ENCODE measurements around the gene ZNF691. TPM values are rescaled to one million over a fixed set of nuclear protein-coding genes. Genes with fewer than 3 reads are reported as not detected.
"Not testable (repeated sequence)": the region's sequence is repeated elsewhere in the genome, so short reads cannot be mapped to it uniquely, and the experiment has no call there.

The ZNF691 gene
- polyA plus RNA-seq, 1 donor, result 9.9 TPM

- no peak for DNase-seq
These were observed 12.4 kb upstream of the ZNF691 start for GRCh38 chr1:42833981-42834380.

DNA sequence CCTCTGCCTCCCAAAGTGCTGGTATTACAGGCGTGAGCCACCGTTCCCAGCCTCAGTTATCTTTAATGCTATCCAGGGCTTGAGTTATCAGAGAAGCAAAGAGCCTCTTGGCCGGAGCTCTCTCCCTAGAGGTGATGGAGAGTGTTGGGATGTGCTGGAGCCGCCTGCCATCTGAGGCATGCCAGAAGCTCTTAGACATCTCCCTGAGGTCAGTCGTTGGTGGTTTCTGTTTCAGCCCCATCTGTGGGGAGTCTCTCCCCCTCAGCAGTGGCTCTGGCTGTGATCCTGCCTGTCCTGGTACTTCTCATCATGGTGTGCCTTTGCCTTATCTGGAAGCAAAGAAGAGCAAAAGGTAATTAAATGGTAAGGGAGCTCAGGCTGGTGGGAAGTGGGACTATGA, 11.6 kb upstream of the ZNF691 start:
- DNase-seq, result no peak

DNA sequence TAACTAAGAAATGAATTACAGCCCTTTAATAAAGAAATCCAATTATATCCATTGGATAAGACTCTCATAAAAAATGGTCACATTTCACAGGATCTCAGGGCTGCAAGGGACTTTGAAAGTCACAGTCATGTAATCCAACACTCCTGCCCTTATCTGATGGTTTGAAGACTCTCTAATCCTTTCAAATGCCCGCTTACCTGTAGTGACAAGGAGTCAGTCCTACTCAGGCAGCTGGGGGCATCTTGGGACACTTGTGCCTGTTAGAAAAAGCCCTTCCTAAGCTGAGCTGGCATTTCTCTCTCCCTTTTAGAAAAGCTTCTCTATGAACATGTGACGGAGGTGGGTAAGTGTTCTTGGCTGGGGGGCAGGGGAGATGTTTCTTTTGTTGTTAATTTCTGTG, 11.0 kb upstream of the ZNF691 start:
- no peak for DNase-seq

DNA sequence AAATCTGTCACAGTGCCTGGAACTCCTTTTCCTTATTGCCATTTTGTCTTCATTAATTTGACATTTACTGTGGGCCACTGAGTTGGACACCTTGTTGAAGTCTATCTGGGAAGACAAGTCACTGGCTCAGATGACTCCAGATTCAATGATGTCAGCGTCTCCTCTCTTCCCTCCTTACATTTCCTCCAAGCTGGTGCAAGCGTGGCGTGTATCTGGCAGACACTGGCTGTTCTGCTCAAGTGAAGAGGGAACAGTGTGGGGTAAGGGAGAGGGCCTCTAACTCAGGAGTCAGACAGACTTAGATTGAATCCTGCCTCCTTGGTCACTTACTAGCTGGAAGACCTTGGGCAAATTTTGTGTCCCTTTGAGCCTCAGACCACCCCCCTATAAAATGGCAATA, 8.7 kb upstream of the ZNF691 start:
- DNase-seq, result no peak

DNA sequence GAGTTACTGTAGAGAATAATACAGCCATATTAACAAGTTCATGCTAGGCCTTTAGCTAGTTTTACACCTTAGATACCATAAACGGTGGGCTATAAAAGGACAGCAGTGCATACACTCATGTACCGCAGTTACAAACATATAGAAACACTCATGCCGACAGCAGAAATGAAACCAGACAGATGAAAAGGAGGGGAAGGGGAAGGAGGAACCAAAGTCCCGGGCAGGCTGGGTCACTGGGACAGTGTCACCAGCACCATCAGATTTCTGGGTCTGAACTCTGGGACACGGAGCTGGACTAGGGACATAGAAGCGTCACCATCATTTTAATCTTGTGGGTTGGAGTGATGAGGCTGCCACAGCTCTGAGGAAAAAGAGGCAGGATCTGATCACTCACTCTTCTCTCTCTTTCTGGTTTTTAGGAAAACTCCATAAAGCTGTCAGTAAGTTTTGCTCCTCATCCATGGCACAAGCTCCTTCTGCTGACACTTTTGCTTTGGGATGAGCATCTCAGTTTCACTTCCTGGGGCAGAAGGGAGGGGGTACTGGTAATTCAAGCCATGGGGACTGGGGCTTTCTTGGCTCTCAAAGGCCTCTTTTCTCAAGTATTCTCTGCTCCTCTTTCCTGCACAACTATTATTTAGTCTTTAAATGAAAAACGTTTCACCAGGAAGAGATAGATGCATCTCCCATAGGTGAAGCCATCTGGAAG, 7.8 kb upstream of the ZNF691 start:
- no peak for DNase-seq

DNA sequence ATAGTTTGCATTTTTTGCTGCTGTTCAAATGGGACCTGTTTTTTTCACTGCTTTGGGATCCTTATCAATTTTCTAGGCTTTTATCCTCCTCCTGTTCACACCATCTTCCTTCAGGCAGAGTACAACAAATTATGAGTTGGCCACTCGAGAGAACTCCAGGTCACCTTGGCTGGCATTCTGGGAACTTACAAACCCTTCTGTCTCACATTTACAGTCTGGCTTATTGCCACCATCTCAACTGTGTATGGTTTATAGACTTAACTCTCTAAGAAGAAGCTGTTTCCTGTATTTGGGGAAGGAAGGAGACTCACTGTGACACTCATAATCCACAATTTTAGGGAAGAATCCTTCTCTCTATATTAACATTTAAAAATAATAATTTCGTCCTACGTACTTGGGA, 5.4 kb upstream of the ZNF691 start:
- no peak for DNase-seq

DNA sequence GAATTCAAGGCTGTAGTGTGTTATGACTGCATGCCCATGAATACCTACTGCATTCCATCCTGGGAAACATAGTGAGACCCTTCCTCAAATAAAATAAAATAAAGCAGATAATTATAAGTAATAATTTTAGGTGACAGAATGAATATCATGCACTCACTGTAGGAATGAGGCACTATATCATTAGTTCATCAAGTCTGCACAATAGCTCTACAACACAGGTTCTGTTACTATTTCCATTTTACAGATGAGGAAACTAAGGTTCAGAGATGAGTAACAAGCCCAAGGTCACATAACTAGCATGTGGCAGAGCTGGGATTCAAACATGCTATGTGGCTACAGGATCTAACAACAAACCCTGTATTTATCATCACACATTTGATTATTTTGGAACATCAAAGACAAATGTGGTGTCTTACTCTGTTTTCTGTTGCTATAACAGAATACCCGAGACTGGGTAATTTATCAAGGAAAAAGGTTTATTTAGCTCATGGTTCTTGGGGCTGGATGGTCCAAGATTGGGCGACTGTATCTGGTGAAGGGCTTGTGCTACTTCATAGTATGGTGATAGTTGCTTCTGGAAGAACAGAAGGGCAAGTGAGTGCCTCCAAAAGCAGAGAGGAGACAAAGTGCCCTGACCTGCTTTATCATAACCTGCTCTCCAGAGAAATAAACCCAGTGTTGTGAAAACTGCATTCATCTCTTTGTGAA, 4.8 kb upstream of the ZNF691 start:
- DNase-seq, result no peak

- DNase-seq, result no peak
These were observed 1.7 kb upstream of the ZNF691 start for GRCh38 chr1:42844592-42845140.

DNA sequence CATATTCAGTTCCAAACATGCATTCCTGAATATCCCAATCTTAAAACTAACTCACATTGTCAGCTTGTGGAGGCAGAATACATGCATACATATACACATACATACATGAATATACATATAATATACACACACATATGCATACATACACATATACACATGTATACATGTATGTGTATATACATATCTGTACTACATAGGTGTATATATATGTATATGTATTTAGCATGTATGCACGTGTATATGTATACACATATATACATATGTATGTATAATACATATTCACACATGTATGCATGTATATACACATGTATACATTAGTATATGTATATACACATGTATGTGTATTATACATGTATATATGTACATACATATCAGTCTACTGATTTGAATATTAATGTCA, 1.2 kb upstream of the ZNF691 start:
- no peak for DNase-seq

DNA sequence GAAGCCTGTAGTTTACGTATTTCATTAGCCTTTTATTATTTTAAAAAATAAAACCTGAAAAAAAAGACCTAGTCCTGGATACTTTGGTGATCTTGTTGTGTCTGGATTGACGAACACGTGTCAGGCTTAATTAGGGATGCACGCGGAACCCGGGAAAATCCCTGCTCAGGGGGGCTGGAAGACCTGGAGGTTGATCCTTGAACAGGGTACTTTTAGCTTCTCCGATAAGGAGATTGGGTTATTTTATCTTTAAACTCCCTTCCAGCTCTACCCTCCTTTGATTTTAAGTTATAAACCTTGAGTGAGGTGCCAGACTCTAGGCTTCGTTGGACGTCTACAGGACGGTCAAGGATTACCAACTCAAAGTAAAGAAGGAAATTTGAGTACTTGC, 552 bp upstream of the ZNF691 start:
- DNase-seq, result no peak

DNA sequence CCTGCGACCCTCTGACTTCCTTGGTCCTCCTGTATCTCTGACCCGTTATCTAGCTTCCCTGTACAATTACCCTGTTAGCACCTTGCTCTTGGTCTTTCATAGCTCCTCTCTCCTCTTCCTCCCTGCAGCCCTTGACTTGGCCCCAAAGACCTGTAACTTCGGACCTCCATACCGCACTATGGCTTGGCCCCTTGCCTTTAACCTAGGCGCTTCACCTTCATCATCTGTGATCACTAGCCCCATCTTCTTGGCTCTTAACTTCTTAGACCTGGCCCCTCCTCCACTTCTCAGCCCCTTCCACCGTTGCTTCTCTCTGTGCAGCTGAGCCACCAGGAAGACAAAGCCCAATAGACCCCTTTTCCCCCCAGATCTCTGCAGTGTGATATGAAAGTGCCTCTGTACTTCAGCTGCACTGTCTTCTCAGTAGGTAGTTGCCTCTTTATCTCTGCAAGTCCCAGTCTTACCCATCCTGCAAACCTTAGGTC, 740 bp downstream of the ZNF691 start:
- DNase-seq, result no peak

DNA sequence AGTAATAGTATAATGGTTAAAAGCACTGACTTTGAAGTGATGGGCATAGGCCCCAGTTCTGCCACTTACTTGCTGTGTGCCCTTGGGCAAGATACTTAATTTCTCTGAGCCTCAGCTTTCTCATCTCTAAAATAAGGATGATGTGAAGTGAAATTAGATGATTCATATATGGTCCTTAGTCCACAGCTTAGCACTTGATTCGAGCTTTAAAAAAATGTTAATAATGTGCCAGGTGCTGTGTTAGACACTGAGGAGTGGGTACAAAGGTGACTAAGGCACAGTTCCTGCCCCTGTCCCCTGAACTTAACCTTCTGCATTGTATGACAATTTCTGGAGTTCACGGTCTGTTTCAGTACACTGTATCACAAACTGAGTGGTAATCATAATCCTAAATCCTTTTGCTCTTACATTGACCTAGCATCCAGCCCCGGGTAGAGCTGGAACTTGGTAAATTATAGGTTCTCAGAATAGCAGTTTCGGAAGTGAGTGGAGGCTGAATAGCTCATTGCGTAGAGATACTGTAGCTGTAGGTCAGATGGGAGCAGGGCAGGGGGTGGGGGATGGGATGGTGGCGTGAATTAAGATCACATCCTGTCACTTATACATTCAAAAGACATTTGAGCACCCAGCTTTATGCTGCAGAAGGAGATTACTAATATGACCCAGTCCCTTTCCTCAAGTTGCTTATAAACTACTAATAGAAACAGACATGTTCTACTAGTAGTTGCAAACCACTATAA, 1.5 kb downstream of the ZNF691 start:
- no peak for DNase-seq

DNA sequence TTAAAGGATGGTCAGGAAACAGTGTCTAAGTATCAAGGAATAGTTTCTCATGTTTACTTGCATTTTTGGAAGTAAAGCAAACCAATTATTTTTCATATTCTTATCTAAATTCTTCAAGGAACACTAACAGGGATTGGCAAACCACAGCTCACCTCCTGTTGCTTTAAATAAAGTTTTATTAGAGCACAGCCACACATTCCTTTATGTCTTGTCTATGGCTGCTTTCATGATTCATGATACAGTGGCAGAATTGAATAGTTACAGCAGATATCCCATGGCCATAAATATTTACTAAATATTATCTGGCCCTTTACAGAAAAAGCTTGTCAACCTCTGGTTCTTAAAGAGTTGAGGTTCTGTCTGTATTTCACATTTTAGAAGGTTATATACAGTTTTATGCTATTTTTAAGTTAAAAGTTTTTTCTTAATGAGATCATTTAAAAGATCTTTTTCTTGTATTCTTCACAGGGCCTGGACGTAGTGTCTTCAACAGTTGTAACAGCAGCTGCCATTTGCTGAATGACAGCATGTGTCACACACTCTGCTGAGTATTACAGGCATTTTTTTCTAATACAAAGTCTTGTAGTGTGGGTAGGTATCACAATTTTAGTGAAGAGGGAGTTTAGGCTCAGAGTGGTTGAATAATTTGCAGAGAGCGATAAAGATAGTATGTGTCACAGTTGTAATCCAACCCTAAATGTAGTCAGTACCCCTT, 2.6 kb downstream of the ZNF691 start:
- no peak for DNase-seq

DNA sequence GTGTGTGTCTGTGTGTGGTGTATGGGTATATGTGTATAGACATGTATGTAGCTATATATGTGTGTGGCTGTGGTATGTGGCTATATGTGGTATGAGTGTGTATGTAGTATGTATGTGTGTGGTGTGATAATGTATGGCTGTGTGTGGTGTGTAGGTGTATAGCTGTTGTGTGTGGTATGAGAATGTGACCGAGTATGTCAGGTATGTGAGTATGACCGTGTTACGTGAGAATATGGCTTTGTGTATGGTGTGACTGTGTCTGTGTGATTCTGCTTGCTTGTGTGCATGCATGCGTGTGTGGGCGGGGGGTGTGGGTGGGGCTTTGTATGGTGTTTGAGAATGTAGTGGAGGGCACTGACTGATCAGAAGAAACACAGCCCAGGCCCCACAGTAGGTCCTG, 3.5 kb downstream of the ZNF691 start:
- no peak for DNase-seq

DNA sequence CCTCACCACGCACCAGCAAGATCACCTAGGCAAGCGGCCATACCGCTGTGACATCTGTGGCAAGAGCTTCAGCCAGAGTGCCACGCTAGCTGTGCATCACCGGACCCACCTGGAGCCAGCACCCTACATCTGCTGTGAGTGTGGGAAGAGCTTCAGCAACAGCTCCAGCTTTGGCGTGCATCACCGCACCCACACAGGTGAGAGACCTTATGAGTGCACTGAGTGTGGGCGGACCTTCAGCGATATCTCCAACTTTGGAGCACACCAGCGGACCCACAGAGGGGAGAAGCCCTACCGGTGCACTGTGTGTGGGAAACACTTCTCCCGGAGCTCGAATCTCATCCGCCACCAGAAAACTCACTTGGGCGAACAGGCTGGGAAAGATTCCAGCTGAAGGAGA, 5.0 kb downstream of the ZNF691 start:
- DNase-seq, result no peak

- DNase-seq, result no peak
These were observed 5.7 kb downstream of the ZNF691 start for GRCh38 chr1:42851960-42852607.

GRCh38 chr1:42852608-42852980, 6.2 kb downstream of the ZNF691 start:
- DNase-seq, result no peak

GRCh38 chr1:42853116-42853884, 6.9 kb downstream of the ZNF691 start:
- DNase-seq, result no peak

DNA sequence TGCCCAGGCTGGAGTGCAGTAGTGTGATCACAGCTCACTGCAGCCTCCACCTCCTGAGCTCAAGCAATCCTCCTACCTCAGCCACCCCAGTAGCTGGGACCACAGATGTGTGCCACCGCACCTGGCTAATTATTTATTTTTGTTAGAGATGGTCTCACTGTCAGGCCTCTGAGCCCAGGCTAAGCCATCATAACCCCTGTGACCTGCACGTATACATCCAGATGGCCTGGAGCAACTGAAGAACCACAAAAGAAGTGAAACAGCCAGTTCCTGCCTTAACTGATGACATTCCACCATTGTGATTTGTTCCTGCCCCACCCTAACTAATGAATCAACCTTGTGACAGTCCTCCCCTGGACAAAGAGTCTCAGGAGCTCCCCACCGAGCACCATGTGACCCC, 10.1 kb downstream of the ZNF691 start:
- not testable (repeated sequence) for DNase-seq

DNA sequence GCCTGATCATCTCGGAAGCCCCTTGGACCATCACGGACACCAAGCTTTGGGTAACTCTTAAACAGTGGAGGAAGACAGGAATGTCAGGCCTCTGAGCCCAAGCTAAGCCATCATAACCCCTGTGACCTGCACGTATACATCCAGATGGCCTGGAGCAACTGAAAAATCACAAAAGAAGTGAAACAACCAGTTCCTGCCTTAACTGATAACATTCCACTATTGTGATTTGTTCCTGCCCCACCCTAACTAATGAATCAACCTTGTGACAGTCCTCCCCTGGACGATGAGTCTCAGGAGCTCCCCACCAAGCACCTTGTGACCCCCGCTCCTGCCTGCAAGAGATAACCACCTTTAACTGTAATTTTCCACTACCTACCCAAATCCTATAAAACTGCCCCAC, 13.0 kb downstream of the ZNF691 start:
- DNase-seq, result not testable (repeated sequence)

GRCh38 chr1:42860339-42861013, 14.1 kb downstream of the ZNF691 start:
- no peak for DNase-seq
